GM11168 (cell line): ENCODE measurements around the gene ULBP1.
"Not testable (repeated sequence)": the region's sequence is repeated elsewhere in the genome, so short reads cannot be mapped to it uniquely, and the experiment has no call there.

Experiments
- in situ Hi-C: fragments of 300-500 bp; cut with MboI; formaldehyde crosslinking; loops from one replicate; pipeline ENCODE4 v1.12.0; 2022; ENCODE audit warnings: low sequenced_read_pairs; ENCODE audit not compliant: unreplicated experiment

Gene ULBP1

GRCh38 chr6:150018846-150019580 lies 55.3 kb downstream of the ULBP1 start:
- in situ Hi-C loops = loop anchor here (5.0 to 10.0 kb wide), 2 partner anchors 87 to 174 kb away; no protein-coding TSS in a partner anchor

GRCh38 chr6:150021870-150022269 lies 58.1 kb downstream of the ULBP1 start:
- in situ Hi-C loops = not testable (repeated sequence)
